ENCODE data around the gene SOX13. TPM values are rescaled to one million over a fixed set of nuclear protein-coding genes. Genes with fewer than 3 reads are reported as not detected.
"Not testable (repeated sequence)": the region's sequence is repeated elsewhere in the genome, so short reads cannot be mapped to it uniquely, and the experiment has no call there.

Gene SOX13
- total RNA-seq, 1 donor from 2014 or later, result 64.4 TPM

GRCh38 chr1:204098683-204099082, 25.8 kb downstream of the SOX13 start:
- Mint-ChIP-seq H3K4me1 (peaks cover 64% of the 10 kb centered on the region), H3K4me3 (no peak overlapping the region)

GRCh38 chr1:204099754-204100153, 26.8 kb downstream of the SOX13 start:
- H3K9me3 Mint-ChIP-seq; DNase-seq (ENCODE audit: low read depth, low spot score); H3K4me3 Mint-ChIP-seq; H3K27me3 Mint-ChIP-seq (ENCODE audit: low read depth); H3K27ac Mint-ChIP-seq (ENCODE audit: unreplicated experiment); H3K36me3 Mint-ChIP-seq (ENCODE audit: low read depth): not testable (repeated sequence)
- peaks cover 56% of the 10 kb centered on the region for H3K4me1 Mint-ChIP-seq

More at GRCh38 chr1:204098683-204099082, 25.8 kb downstream of the SOX13 start:
- no peak for DNase-seq (ENCODE audit: low read depth, low spot score)
- Mint-ChIP-seq H3K9me3 (no peaks in the 10 kb centered on the region), H3K27me3 (ENCODE audit: low read depth) (no peaks in the 10 kb centered on the region), H3K36me3 (ENCODE audit: low read depth) (no peaks in the 10 kb centered on the region), H3K27ac (ENCODE audit: unreplicated experiment) (peak overlapping the region; percentile 87)
- no peak for TF ChIP-seq CTCF (conservative IDR thresholded peaks at IDR 0.05)

- H3K4me3 Mint-ChIP-seq, result no peak overlapping the region
- no peaks in the 10 kb centered on the region for H3K36me3 Mint-ChIP-seq (ENCODE audit: low read depth)
- H3K27me3 Mint-ChIP-seq (ENCODE audit: low read depth), result no peaks in the 10 kb centered on the region
- H3K27ac Mint-ChIP-seq (ENCODE audit: unreplicated experiment), result no peak overlapping the region
- H3K9me3 Mint-ChIP-seq, result no peaks in the 10 kb centered on the region
- H3K4me1 Mint-ChIP-seq, result peaks cover 50% of the 10 kb centered on the region
- no peak for TF ChIP-seq CTCF (conservative IDR thresholded peaks at IDR 0.05)
- no peak for DNase-seq (ENCODE audit: low read depth, low spot score)
Measured at GRCh38 chr1:204102029-204102611, 29.2 kb downstream of the SOX13 start.

- DNase-seq (ENCODE audit: low read depth, low spot score), result no peak
- H3K27me3 Mint-ChIP-seq (ENCODE audit: low read depth), result no peaks in the 10 kb centered on the region
- H3K27ac Mint-ChIP-seq (ENCODE audit: unreplicated experiment), result peak overlapping the region; percentile 76
- no peak for TF ChIP-seq CTCF (conservative IDR thresholded peaks at IDR 0.05)
- no peaks in the 10 kb centered on the region for H3K36me3 Mint-ChIP-seq (ENCODE audit: low read depth)
- H3K9me3 Mint-ChIP-seq, result no peaks in the 10 kb centered on the region
- peaks cover 57% of the 10 kb centered on the region for H3K4me1 Mint-ChIP-seq
- H3K4me3 Mint-ChIP-seq, result no peak overlapping the region
Measured at GRCh38 chr1:204102739-204103430, 30.0 kb downstream of the SOX13 start.

- peaks cover 60% of the 10 kb centered on the region for H3K4me1 Mint-ChIP-seq
Measured at GRCh38 chr1:204103431-204103741, 30.5 kb downstream of the SOX13 start.

More at GRCh38 chr1:204103431-204103741, 30.5 kb downstream of the SOX13 start:
- Mint-ChIP-seq H3K9me3 (no peaks in the 10 kb centered on the region), H3K4me3 (no peak overlapping the region), H3K27ac (ENCODE audit: unreplicated experiment) (no peak overlapping the region), H3K36me3 (ENCODE audit: low read depth) (no peaks in the 10 kb centered on the region), H3K27me3 (ENCODE audit: low read depth) (no peaks in the 10 kb centered on the region)
- no peak for DNase-seq (ENCODE audit: low read depth, low spot score)
- no peak for TF ChIP-seq CTCF (conservative IDR thresholded peaks at IDR 0.05)

All from neural crest cell (in vitro differentiated cells).